Kidney (tissue), 14 donors: Measurements from ENCODE around the gene ABCA4. TPM values are rescaled to one million over a fixed set of nuclear protein-coding genes. Genes with fewer than 3 reads are reported as not detected.
"Not testable (repeated sequence)": the region's sequence is repeated elsewhere in the genome, so short reads cannot be mapped to it uniquely, and the experiment has no call there.

Source experiments
- DNase-seq, 5 donors: peaks; one replicate each; pipeline ENCODE4 v3.0.0-alpha.2; 2013 to 2020
- FAIRE-seq: peaks from 2 replicates; lab custom pipeline; 2012; peaks lifted over from hg19 to GRCh38; lab: Jason Lieb, UNC
- H3K27ac ChIP-seq, 2 donors: one replicate each; pipeline ENCODE4 v1.7.0; 2013; ENCODE audit warnings: low read depth in 2 of 2, low read length in 2 of 2, inconsistent platforms in 1 of 2
- H3K27me3 ChIP-seq: one replicate; pipeline ENCODE4 v1.7.1; 2013; ENCODE audit warnings: low read length, inconsistent platforms; ENCODE audit not compliant: control insufficient read depth, insufficient read depth
- H3K36me3 ChIP-seq, 3 donors: one replicate each; pipeline versions ENCODE4 v1.7.0 to v1.7.1; 2013; ENCODE audit warnings: low read length in 3 of 3, control low read depth in 1 of 3, inconsistent platforms in 1 of 3; ENCODE audit not compliant: insufficient read depth in 3 of 3, control insufficient read depth in 2 of 3
- H3K4me1 ChIP-seq, 3 donors: one replicate each; pipeline versions ENCODE4 v1.7.0 to v1.7.1; 2013; ENCODE audit warnings: low read length in 3 of 3, inconsistent platforms in 1 of 3, low read depth in 1 of 3; ENCODE audit not compliant: control insufficient read depth in 2 of 3, insufficient read depth in 2 of 3
- H3K4me3 ChIP-seq, 3 donors: one replicate each; pipeline versions ENCODE4 v1.7.0 to v1.8.1; 2013; ENCODE audit warnings: low read length in 3 of 3, control low read depth in 1 of 3, inconsistent platforms in 1 of 3
- H3K9ac ChIP-seq, 3 donors: one replicate each; pipeline versions ENCODE4 v1.7.0 to v1.7.1; 2013; ENCODE audit warnings: low read length in 3 of 3, control low read depth in 1 of 3, inconsistent platforms in 1 of 3
- H3K9me3 ChIP-seq, 3 donors: one replicate each; pipeline versions ENCODE4 v1.7.0 to v1.7.1; 2013; ENCODE audit warnings: low read length in 3 of 3, control low read depth in 1 of 3, inconsistent platforms in 1 of 3; ENCODE audit not compliant: control insufficient read depth in 2 of 3, insufficient read depth in 1 of 3
- intact Hi-C: fragments of 100-400 bp; cut with DNase I; formaldehyde crosslinking; loops from one replicate; pipeline ENCODE4 v1.11.1; 2022
- polyA plus RNA-seq: library from polyadenylated mRNA; stranded (reverse); fragments of 350-450 nt; fragmentation: Illumina TruSeq; extraction: RNeasy Lipid Tissue Mini Kit (QIAGEN cat#74804); gene quantifications from one replicate; pipeline ENCODE4 v1.2.3, GENCODE V29; 2014; ENCODE audit warnings: low read depth, low replicate concordance; ENCODE audit not compliant: insufficient read depth
- total RNA-seq: library from RNA; stranded (reverse); fragmentation: NEBNext Ultra II Directional; extraction: Animal tissue kit (Norgen Biotek cat#: 25700); gene quantifications from one replicate; pipeline ENCODE4 v1.2.1, GENCODE V29; 2021
- TF ChIP-seq, protein P1 (sequence below): IDR thresholded peaks from 3 replicates; pipeline ENCODE4 v1.5.1; 2012; ENCODE audit warnings: mild to moderate bottlenecking, moderate library complexity, borderline replicate concordance; ENCODE audit not compliant: insufficient read depth; ENCODE audit errors: extremely low read depth
- donor health status: control.
- donor health status: control.
- donor health status: control.
- donor health status: control.
- donor health status: control.
- donor health status: DM: yes; HTN: yes; CAD: no.
- donor health status: Normal renal cell carcinoma (clear cell type).

ABCA4 gene
- total and polyA plus RNA-seq, 2 donors from 2014 or later: 1.5 to 2.1 TPM

GRCh38 chr1:93993731-93994130 is 127.2 kb downstream of the ABCA4 start:
- Histone ChIP-seq H3K9me3 (no peaks in the 10 kb centered on the region), H3K27ac (no peak overlapping the region), H3K9ac (no peak overlapping the region), H3K4me3 (no peak overlapping the region), H3K4me1 (no peaks in the 10 kb centered on the region), H3K36me3 (no peaks in the 10 kb centered on the region), H3K27me3 (no peaks in the 10 kb centered on the region)
- FAIRE-seq: no peak
- intact Hi-C loops: no loop called here
- DNase-seq: no peak
- TF ChIP-seq, protein P1, sequence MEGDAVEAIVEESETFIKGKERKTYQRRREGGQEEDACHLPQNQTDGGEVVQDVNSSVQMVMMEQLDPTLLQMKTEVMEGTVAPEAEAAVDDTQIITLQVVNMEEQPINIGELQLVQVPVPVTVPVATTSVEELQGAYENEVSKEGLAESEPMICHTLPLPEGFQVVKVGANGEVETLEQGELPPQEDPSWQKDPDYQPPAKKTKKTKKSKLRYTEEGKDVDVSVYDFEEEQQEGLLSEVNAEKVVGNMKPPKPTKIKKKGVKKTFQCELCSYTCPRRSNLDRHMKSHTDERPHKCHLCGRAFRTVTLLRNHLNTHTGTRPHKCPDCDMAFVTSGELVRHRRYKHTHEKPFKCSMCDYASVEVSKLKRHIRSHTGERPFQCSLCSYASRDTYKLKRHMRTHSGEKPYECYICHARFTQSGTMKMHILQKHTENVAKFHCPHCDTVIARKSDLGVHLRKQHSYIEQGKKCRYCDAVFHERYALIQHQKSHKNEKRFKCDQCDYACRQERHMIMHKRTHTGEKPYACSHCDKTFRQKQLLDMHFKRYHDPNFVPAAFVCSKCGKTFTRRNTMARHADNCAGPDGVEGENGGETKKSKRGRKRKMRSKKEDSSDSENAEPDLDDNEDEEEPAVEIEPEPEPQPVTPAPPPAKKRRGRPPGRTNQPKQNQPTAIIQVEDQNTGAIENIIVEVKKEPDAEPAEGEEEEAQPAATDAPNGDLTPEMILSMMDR: no peak

DNA sequence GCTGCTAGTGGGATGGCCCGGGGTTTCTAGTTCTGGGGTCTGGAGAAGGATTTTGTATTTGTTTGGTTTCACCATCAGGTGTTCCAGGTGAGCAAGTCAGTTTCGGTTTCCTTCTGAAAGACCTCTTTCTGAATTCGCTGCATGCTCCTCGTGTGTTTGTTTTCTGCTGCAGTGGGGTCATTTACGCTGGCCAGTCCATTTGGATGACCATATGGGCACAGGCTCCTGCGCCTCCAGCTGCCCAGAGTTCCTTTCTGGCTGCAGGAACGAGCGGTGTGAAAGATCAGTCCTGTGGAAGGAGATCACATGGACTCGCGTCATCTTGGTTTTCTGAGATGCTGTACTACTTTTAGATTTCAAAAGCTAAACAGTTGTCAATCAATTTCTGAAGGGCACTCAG is 128.0 kb downstream of the ABCA4 start:
- Histone ChIP-seq H3K4me3 (no peak overlapping the region), H3K9me3 (no peaks in the 10 kb centered on the region), H3K9ac (no peak overlapping the region), H3K4me1 (no peaks in the 10 kb centered on the region), H3K27me3 (no peaks in the 10 kb centered on the region), H3K36me3 (no peaks in the 10 kb centered on the region), H3K27ac (no peak overlapping the region)
- DNase-seq (no peak), FAIRE-seq (no peak)
- TF ChIP-seq, protein P1: no peak
- intact Hi-C loops: no loop called here

DNA sequence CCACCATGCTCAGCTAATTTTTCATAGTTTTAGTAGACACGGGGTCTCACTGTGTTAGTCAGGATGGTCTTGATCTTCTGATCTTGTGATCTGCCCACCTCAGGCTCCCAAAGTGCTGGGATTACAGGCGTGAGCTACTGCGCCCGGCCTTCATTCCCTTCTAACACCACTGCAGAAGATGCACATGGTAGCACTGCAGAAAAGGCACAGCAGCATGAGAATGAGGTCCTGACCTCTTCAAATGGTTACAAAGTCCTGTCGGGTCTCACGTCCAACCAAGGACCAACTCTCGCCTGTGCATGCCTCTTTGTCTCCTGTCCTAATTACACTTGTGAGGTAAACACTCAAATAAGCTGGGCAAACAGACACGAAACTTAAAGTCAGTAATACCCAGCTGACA is 128.8 kb downstream of the ABCA4 start:
- no peaks in the 10 kb centered on the region for H3K27me3 ChIP-seq
- no peak overlapping the region for H3K27ac ChIP-seq
- no peaks in the 10 kb centered on the region for H3K36me3 ChIP-seq
- no peak for FAIRE-seq
- H3K4me1 ChIP-seq: no peaks in the 10 kb centered on the region
- H3K4me3 ChIP-seq: no peak overlapping the region
- no peak overlapping the region for H3K9ac ChIP-seq
- TF ChIP-seq, protein P1: no peak
- intact Hi-C loops: no loop called here
- H3K9me3 ChIP-seq: no peaks in the 10 kb centered on the region
- DNase-seq: no peak

DNA sequence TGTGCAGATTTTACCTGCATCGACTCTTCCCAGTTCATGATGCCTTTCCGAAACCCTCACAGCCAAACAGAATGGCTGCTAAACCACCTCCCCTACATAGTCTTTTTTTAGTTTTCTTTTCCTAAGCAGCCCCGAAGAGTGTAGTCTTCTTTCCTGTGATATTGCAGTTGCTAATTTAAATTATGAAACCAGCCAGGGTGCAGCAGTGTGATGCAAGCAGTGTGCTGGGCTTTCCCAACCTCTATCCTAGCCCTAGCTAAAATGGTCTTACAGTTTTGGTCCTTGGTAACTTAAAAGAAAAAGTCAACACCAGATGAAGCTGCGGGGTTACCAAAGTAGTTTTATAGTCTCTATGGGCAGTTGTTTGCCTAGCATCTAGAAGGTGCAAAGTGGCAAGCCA is 129.7 kb downstream of the ABCA4 start:
- Histone ChIP-seq H3K36me3 (no peaks in the 10 kb centered on the region), H3K4me1 (no peaks in the 10 kb centered on the region), H3K9me3 (no peaks in the 10 kb centered on the region), H3K27ac (no peak overlapping the region), H3K9ac (no peak overlapping the region), H3K27me3 (no peaks in the 10 kb centered on the region), H3K4me3 (no peak overlapping the region)
- TF ChIP-seq, protein P1: no peak
- FAIRE-seq (no peak), DNase-seq (no peak)
- intact Hi-C loops: no loop called here

GRCh38 chr1:93990477-93990876 is 130.5 kb downstream of the ABCA4 start:
- H3K27me3 ChIP-seq, H3K9ac ChIP-seq, H3K27ac ChIP-seq, H3K36me3 ChIP-seq, H3K4me3 ChIP-seq, DNase-seq, H3K9me3 ChIP-seq, FAIRE-seq, intact Hi-C loops, H3K4me1 ChIP-seq: not testable (repeated sequence)
